ENCODE measurements around the gene CCDC15. TPM values are rescaled to one million over a fixed set of nuclear protein-coding genes. Genes with fewer than 3 reads are reported as not detected.
A peak's percentile ranks its signal among the peaks of the same experiment; 100 is the strongest.

CCDC15 gene
- polyA plus RNA-seq, 2 donors: 0.69 to 0.87 TPM

DNA sequence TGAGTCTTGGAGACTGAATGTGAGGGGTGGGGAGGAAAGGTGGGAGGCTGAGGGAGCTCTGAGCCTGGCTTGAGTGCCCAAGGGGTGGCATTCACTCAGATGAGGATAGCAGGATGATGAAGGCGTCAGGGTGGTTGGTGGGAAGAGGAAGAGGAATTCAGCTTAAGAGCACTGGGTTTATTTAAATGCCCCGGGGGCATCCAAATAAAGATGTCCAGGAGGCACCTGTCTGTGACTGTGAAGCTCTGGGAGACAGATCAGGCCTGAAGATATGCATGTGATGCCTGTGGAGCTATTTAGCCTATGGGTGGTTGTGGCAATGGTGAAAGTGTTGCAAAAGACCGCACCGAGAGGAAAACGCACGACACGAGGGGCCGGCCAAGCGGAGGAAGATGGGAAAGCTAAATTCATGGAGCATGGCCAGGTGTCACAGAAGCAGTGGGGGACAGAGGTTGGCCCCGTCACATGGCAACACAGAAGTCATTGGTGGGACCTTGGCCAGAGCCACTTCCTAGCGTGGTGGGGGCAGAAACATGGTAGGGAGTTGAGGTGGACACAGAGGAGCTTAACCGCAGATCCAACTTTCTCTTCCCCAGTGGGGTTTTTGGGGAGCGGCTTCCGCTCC, 124.6 kb downstream of the CCDC15 start:
- no peak overlapping the region for H3K27ac ChIP-seq (ENCODE audit: low read depth in 2 of 2, low read length in 1 of 2)
- no peak overlapping the region for H3K4me3 ChIP-seq (ENCODE audit: low read depth in 1 of 2, low read length in 2 of 2)
- no peaks in the 10 kb centered on the region for H3K36me3 ChIP-seq (ENCODE audit: control insufficient read depth in 2 of 2, insufficient read depth in 2 of 2, low read length in 1 of 2)
- 94 to 96% methylated on average over 14 of the region's 14 CpGs for WGBS, 2 donors
- no peaks in the 10 kb centered on the region for H3K9me3 ChIP-seq (ENCODE audit: control insufficient read depth in 2 of 2, insufficient read depth in 1 of 2, low read depth in 1 of 2, low read length in 1 of 2)
- no peaks in the 10 kb centered on the region for H3K27me3 ChIP-seq (ENCODE audit: control insufficient read depth in 1 of 2, insufficient read depth in 2 of 2, low read length in 2 of 2)
- peaks cover 0 to 18% of the 10 kb centered on the region in 2 donors for H3K4me1 ChIP-seq (ENCODE audit: control insufficient read depth in 2 of 2, insufficient read depth in 2 of 2, low read length in 1 of 2)

DNA sequence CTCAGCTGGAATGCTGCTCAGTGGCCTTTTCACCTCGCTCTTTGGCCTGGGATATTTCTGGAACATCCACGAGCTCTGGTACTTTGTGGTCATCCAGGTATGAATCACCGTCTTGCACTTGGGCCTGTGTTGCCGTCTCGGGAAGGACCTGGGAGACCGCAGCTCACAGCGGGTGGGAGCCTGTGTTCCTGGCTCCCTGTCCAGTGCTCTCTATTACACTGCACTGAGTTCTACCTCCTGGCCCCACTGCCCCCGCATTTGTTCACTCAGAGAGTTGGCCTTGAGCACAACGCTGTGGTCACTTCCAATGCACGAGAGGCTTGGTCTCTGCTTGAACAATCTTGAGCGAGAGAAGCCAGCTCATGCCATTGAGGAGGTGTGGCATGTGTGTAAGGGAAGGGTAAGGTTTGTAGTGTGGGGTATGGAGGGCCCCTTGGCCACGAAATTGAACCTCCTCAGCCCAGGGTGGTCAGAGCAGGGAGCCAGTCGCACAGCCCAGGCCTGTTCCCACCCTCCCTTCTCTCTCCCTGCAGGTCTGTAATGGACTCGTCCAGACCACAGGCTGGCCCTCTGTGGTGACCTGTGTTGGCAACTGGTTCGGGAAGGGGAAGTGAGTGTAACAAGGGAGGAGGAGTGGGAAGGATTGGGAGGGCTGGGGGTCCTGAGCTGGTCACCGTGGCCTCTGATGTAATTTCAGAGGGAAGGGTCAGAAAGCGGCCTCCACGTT, 125.3 kb downstream of the CCDC15 start:
- H3K27me3 ChIP-seq (ENCODE audit: control insufficient read depth in 1 of 2, insufficient read depth in 2 of 2, low read length in 2 of 2): no peaks in the 10 kb centered on the region
- 83 to 85% methylated on average over 18 of the region's 18 CpGs for WGBS, 2 donors
- H3K27ac ChIP-seq (ENCODE audit: low read depth in 2 of 2, low read length in 1 of 2): no peak overlapping the region
- no peak overlapping the region for H3K4me3 ChIP-seq (ENCODE audit: low read depth in 1 of 2, low read length in 2 of 2)
- no peaks in the 10 kb centered on the region for H3K9me3 ChIP-seq (ENCODE audit: control insufficient read depth in 2 of 2, insufficient read depth in 1 of 2, low read depth in 1 of 2, low read length in 1 of 2)
- H3K36me3 ChIP-seq (ENCODE audit: control insufficient read depth in 2 of 2, insufficient read depth in 2 of 2, low read length in 1 of 2): no peaks in the 10 kb centered on the region
- peaks cover 3 to 25% of the 10 kb centered on the region in 2 donors for H3K4me1 ChIP-seq (ENCODE audit: control insufficient read depth in 2 of 2, insufficient read depth in 2 of 2, low read length in 1 of 2)

DNA sequence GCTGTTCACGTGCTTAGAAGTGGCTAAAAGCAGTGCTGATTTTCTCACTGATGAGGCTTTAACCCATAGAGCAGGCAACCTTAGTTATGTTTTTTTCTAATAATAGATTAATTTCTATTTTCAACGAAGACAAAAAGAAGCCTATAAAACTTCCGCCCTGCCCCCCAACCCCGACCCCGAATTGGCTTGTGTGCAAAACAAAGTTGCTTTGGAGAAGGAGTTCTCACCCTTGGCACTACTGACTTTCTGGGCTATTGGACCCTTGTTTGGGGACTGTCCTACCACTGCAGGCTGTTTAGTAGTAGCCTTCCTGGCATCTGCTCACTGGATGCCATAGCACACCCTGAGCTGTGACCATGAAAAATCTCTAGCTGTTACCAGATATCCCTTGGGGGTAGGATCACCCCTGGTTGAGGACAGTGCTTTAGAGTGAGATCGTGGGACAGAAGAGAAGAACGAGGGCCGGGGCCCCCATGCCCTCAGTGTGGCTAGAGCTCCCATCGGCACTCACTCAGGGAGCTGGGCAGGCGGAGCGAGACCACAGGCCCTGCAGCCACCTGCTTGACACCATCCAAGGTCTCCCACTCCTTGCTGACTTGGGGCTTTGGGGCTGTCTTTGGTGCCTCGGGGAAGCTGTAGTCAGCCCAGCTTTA, 126.0 kb downstream of the CCDC15 start:
- H3K4me1 ChIP-seq (ENCODE audit: control insufficient read depth in 2 of 2, insufficient read depth in 2 of 2, low read length in 1 of 2): peaks cover 3 to 25% of the 10 kb centered on the region in 2 donors
- no peaks in the 10 kb centered on the region for H3K36me3 ChIP-seq (ENCODE audit: control insufficient read depth in 2 of 2, insufficient read depth in 2 of 2, low read length in 1 of 2)
- WGBS, 2 donors: 89 to 91% methylated on average over 10 to 12 of the region's 12 CpGs
- H3K27me3 ChIP-seq (ENCODE audit: control insufficient read depth in 1 of 2, insufficient read depth in 2 of 2, low read length in 2 of 2): no peaks in the 10 kb centered on the region
- H3K27ac ChIP-seq (ENCODE audit: low read depth in 2 of 2, low read length in 1 of 2): no peak overlapping the region
- H3K4me3 ChIP-seq (ENCODE audit: low read depth in 1 of 2, low read length in 2 of 2): no peak overlapping the region
- H3K9me3 ChIP-seq (ENCODE audit: control insufficient read depth in 2 of 2, insufficient read depth in 1 of 2, low read depth in 1 of 2, low read length in 1 of 2): no peaks in the 10 kb centered on the region

DNA sequence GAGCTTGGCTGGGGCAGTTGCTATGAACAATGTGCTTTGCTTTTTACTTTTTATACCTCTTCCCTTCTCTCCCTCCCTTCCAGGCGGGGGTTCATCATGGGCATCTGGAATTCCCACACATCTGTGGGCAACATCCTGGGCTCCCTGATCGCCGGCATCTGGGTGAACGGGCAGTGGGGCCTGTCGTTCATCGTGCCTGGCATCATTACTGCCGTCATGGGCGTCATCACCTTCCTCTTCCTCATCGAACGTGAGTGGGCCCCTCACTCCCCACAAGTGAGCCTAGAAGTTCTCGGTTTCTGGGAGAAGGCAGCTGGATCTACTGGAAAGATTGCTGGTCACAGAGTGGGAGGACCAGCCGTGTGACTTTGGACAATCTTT, 126.5 kb downstream of the CCDC15 start:
- Histone ChIP-seq H3K4me1 (ENCODE audit: control insufficient read depth in 2 of 2, insufficient read depth in 2 of 2, low read length in 1 of 2) (peaks cover 3 to 21% of the 10 kb centered on the region in 2 donors), H3K27ac (ENCODE audit: low read depth in 2 of 2, low read length in 1 of 2) (no peak overlapping the region), H3K4me3 (ENCODE audit: low read depth in 1 of 2, low read length in 2 of 2) (no peak overlapping the region), H3K27me3 (ENCODE audit: control insufficient read depth in 1 of 2, insufficient read depth in 2 of 2, low read length in 2 of 2) (no peaks in the 10 kb centered on the region), H3K9me3 (ENCODE audit: control insufficient read depth in 2 of 2, insufficient read depth in 1 of 2, low read depth in 1 of 2, low read length in 1 of 2) (no peaks in the 10 kb centered on the region), H3K36me3 (ENCODE audit: control insufficient read depth in 2 of 2, insufficient read depth in 2 of 2, low read length in 1 of 2) (peaks cover 0 to 1% of the 10 kb centered on the region in 2 donors)
- 88 to 92% methylated on average over 12 of the region's 12 CpGs for WGBS, 2 donors

DNA sequence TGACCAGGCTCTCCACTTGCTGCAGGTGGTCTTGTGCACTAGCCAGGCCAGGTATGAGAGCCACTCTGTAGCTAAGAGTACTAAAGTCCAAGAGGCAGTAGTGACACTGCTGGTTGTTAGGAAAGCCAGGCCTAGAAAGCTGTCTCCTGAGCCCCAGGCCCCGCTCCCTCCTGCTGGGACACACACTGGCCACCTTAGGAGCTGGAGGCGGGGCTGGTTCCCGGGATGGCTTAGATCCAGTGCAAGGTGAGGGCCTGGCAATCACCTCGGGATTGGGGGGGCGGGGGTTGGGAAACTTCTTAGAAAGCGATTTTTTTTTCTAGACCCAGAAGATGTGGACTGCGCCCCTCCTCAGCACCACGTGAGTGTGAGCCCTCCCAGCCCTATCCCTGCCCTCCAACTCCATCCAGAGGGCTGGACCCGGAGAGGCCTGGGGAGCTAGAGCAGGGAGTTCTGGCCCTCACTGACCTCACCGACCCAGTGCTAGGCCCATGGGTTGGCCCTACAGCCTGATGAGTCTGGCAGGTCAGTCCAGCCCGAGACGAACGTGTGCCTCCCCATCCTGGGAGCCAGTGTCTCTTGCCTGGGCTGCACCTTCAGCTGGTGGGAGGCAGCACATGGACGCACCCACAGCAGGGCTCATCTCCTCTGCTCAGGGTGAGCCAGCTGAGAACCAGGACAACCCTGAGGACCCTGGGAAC, 127.2 kb downstream of the CCDC15 start:
- Histone ChIP-seq H3K4me1 (ENCODE audit: control insufficient read depth in 2 of 2, insufficient read depth in 2 of 2, low read length in 1 of 2) (peaks cover 3 to 15% of the 10 kb centered on the region in 2 donors), H3K9me3 (ENCODE audit: control insufficient read depth in 2 of 2, insufficient read depth in 1 of 2, low read depth in 1 of 2, low read length in 1 of 2) (no peaks in the 10 kb centered on the region), H3K27me3 (ENCODE audit: control insufficient read depth in 1 of 2, insufficient read depth in 2 of 2, low read length in 2 of 2) (no peaks in the 10 kb centered on the region), H3K36me3 (ENCODE audit: control insufficient read depth in 2 of 2, insufficient read depth in 2 of 2, low read length in 1 of 2) (peaks cover 0 to 4% of the 10 kb centered on the region in 2 donors), H3K27ac (ENCODE audit: low read depth in 2 of 2, low read length in 1 of 2) (no peak overlapping the region), H3K4me3 (ENCODE audit: low read depth in 1 of 2, low read length in 2 of 2) (no peak overlapping the region)
- WGBS, 2 donors: 78 to 83% methylated on average over 14 of the region's 14 CpGs

DNA sequence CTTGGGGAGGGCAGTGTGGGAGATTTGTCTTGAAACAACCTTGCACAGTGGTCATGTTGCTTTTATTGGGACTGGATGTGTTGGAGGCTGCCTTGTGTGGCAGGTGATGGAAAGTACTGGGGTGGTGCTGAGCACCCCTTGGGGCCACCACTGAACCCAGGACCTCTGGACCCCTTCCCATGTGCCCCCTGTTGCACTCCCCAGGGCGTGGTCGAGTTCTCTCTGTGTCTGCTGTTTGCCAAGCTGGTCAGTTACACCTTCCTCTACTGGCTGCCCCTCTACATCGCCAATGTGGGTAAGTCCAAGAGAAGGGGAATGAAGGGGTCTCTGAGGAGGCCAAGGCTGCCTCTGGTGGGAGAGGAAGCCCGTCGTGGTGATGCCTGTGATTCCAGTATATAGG, 128.0 kb downstream of the CCDC15 start:
- peaks cover 0 to 11% of the 10 kb centered on the region in 2 donors for H3K36me3 ChIP-seq (ENCODE audit: control insufficient read depth in 2 of 2, insufficient read depth in 2 of 2, low read length in 1 of 2)
- H3K4me1 ChIP-seq (ENCODE audit: control insufficient read depth in 2 of 2, insufficient read depth in 2 of 2, low read length in 1 of 2): peaks cover 3 to 17% of the 10 kb centered on the region in 2 donors
- H3K27ac ChIP-seq (ENCODE audit: low read depth in 2 of 2, low read length in 1 of 2): no peak overlapping the region
- no peaks in the 10 kb centered on the region for H3K9me3 ChIP-seq (ENCODE audit: control insufficient read depth in 2 of 2, insufficient read depth in 1 of 2, low read depth in 1 of 2, low read length in 1 of 2)
- H3K4me3 ChIP-seq (ENCODE audit: low read depth in 1 of 2, low read length in 2 of 2): no peak overlapping the region
- no peaks in the 10 kb centered on the region for H3K27me3 ChIP-seq (ENCODE audit: control insufficient read depth in 1 of 2, insufficient read depth in 2 of 2, low read length in 2 of 2)
- WGBS, 2 donors: 79 to 87% methylated on average over 5 of the region's 5 CpGs

DNA sequence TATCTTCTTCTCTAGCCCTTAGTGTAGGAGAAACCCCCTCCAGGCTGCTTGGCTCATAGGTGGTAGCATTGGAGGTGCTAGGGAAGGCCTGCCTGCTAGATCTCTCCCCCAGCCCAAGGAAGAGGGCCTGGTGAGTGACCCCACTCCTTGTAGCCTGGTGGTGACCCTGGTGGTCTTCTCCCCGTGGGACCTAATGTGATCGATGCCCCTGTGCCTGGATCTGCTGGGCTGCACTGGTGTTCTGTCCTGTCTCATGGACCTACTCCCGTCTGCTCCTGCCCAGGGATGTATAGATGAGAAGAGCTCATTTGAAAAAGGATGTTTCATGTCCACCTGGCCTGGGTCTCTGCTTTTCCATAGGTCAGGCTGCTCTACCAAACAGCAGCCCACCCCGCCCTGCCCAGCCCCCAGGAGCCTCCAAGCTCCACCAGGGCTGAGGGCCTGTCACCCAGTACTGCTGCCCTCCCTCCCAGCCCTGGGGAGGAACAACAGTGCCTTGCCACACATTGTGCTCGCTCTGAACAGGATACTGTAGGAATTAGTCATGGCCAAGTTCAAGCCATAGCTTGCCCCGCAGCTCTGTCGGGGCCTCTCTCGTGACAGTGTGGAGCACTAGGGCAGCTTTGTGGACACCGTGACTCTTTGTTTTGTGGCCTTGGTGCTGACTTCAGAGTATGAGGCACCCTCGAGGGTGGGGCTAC, 128.8 kb downstream of the CCDC15 start:
- H3K4me1 ChIP-seq (ENCODE audit: control insufficient read depth in 2 of 2, insufficient read depth in 2 of 2, low read length in 1 of 2): peaks cover 3 to 17% of the 10 kb centered on the region in 2 donors
- peak overlapping the region; percentile 86 to 89 for H3K27ac ChIP-seq (ENCODE audit: low read depth in 2 of 2, low read length in 1 of 2)
- no peaks in the 10 kb centered on the region for H3K9me3 ChIP-seq (ENCODE audit: control insufficient read depth in 2 of 2, insufficient read depth in 1 of 2, low read depth in 1 of 2, low read length in 1 of 2)
- WGBS, 2 donors: 49 to 56% methylated on average over 10 of the region's 10 CpGs
- peak overlapping the region in 1 of 2 donors; percentile 14 for H3K4me3 ChIP-seq (ENCODE audit: low read depth in 1 of 2, low read length in 2 of 2)
- H3K27me3 ChIP-seq (ENCODE audit: control insufficient read depth in 1 of 2, insufficient read depth in 2 of 2, low read length in 2 of 2): no peaks in the 10 kb centered on the region
- H3K36me3 ChIP-seq (ENCODE audit: control insufficient read depth in 2 of 2, insufficient read depth in 2 of 2, low read length in 1 of 2): peaks cover 0 to 12% of the 10 kb centered on the region in 2 donors

DNA sequence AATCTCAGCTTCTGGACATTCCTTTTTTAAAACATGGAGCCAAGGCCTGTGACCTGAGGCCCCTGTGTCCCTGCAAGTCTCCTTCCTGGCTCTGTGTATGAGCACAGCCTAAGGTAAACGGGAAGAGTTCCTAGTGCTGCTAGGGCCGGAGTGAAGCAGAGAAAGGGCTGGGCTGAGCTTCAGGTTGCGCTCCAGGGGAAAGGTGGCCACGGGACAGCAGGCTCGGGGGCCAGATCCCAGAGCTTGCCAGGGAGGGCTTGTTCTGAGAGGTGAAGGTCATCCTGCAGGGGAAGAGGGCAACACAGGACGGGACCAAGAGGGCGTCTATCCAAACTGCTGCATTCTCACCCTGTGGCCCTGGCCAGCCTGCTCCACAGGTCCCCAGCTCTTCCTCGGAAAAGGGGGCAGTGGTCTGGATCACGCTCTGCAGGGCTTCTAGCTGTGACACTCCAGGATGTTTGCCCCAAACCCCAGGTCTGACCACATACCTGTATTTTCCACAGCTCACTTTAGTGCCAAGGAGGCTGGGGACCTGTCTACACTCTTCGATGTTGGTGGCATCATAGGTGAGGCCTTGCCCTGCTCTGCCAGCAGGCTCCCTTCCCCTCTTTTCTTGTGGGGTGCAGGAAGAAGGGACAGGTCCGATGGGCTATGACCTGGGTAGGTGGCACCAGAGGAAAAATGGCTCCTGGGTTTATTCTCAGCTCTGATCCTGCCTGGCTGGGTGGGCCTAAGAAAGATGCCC, 129.5 kb downstream of the CCDC15 start:
- Histone ChIP-seq H3K36me3 (ENCODE audit: control insufficient read depth in 2 of 2, insufficient read depth in 2 of 2, low read length in 1 of 2) (peaks cover 0 to 12% of the 10 kb centered on the region in 2 donors), H3K27ac (ENCODE audit: low read depth in 2 of 2, low read length in 1 of 2) (peak overlapping the region; percentile 86 to 89), H3K4me3 (ENCODE audit: low read depth in 1 of 2, low read length in 2 of 2) (peak overlapping the region in 1 of 2 donors; percentile 14), H3K4me1 (ENCODE audit: control insufficient read depth in 2 of 2, insufficient read depth in 2 of 2, low read length in 1 of 2) (peaks cover 3 to 18% of the 10 kb centered on the region in 2 donors), H3K27me3 (ENCODE audit: control insufficient read depth in 1 of 2, insufficient read depth in 2 of 2, low read length in 2 of 2) (no peaks in the 10 kb centered on the region), H3K9me3 (ENCODE audit: control insufficient read depth in 2 of 2, insufficient read depth in 1 of 2, low read depth in 1 of 2, low read length in 1 of 2) (no peaks in the 10 kb centered on the region)
- 60 to 69% methylated on average over 11 of the region's 11 CpGs for WGBS, 2 donors
